ENCODE data around the gene FAM180A. TPM values are rescaled to one million over a fixed set of nuclear protein-coding genes. Genes with fewer than 3 reads are reported as not detected.
"Not testable (repeated sequence)": the region's sequence is repeated elsewhere in the genome, so short reads cannot be mapped to it uniquely, and the experiment has no call there.

The FAM180A gene
- total RNA-seq, 2 experiments from 2014 or later, result not detected

GRCh38 chr7:135743907-135744731 is 4.5 kb downstream of the FAM180A start:
- Mint-ChIP-seq H3K9me3 (no peaks in the 10 kb centered on the region), H3K27me3 (peaks cover 2% of the 10 kb centered on the region), H3K4me1 (no peaks in the 10 kb centered on the region), H3K27ac (no peak overlapping the region), H3K4me3 (no peak overlapping the region), H3K36me3 (ENCODE audit: low read depth) (no peaks in the 10 kb centered on the region)
- CTCF ChIA-PET, result interaction anchor here (1.1 kb wide), 1 partner anchor 28 kb away, joined by 4 read pairs; no protein-coding TSS in a partner anchor
- POLR2A ChIA-PET, result no interaction called here
- DNase-seq, result no peak

GRCh38 chr7:135742371-135742770 is 6.2 kb downstream of the FAM180A start:
- H3K36me3 Mint-ChIP-seq (ENCODE audit: low read depth), result no peaks in the 10 kb centered on the region
- peaks cover 2% of the 10 kb centered on the region for H3K27me3 Mint-ChIP-seq
- CTCF ChIA-PET, result interaction anchor here (1.1 kb wide), 1 partner anchor 35 kb away, joined by 3 read pairs; no protein-coding TSS in a partner anchor

GRCh38 chr7:135741905-135742304 is 6.7 kb downstream of the FAM180A start:
- no peak overlapping the region for H3K4me3 Mint-ChIP-seq
- DNase-seq, result no peak
- no peaks in the 10 kb centered on the region for H3K4me1 Mint-ChIP-seq
- no peaks in the 10 kb centered on the region for H3K9me3 Mint-ChIP-seq
- ChIA-PET CTCF (interaction anchor here (0.6 to 1.1 kb wide), 2 partner anchors 34 to 252 kb away, joined by 3 to 4 read pairs; no protein-coding TSS in a partner anchor), POLR2A (no interaction called here)
- no peaks in the 10 kb centered on the region for H3K36me3 Mint-ChIP-seq (ENCODE audit: low read depth)
- peaks cover 2% of the 10 kb centered on the region for H3K27me3 Mint-ChIP-seq
- H3K27ac Mint-ChIP-seq, result no peak overlapping the region

More at GRCh38 chr7:135742371-135742770, 6.2 kb downstream of the FAM180A start:
- Mint-ChIP-seq H3K4me3 (no peak overlapping the region), H3K27ac (no peak overlapping the region), H3K9me3 (no peaks in the 10 kb centered on the region), H3K4me1 (no peaks in the 10 kb centered on the region)
- POLR2A ChIA-PET, result no interaction called here
- no peak for DNase-seq

GRCh38 chr7:135740889-135741288 is 7.7 kb downstream of the FAM180A start:
- CTCF ChIA-PET, result no interaction called here
- H3K4me3 Mint-ChIP-seq, result no peak overlapping the region
- POLR2A ChIA-PET, result no interaction called here
- H3K27ac Mint-ChIP-seq, result no peak overlapping the region
- H3K4me1 Mint-ChIP-seq, result no peaks in the 10 kb centered on the region
- no peaks in the 10 kb centered on the region for H3K36me3 Mint-ChIP-seq (ENCODE audit: low read depth)
- H3K27me3 Mint-ChIP-seq, result peaks cover 2% of the 10 kb centered on the region
- H3K9me3 Mint-ChIP-seq, result no peaks in the 10 kb centered on the region
- no peak for DNase-seq

- not testable (repeated sequence) for H3K27me3 Mint-ChIP-seq
- CTCF ChIA-PET, result interaction anchor here (0.6 kb wide), 1 partner anchor 900 kb away, joined by 4 read pairs; no protein-coding TSS in a partner anchor
Measured at GRCh38 chr7:135737306-135737647, 11.3 kb downstream of the FAM180A start.

GRCh38 chr7:135736586-135737305 is 11.9 kb downstream of the FAM180A start:
- no peak overlapping the region for H3K4me3 Mint-ChIP-seq
- no peaks in the 10 kb centered on the region for H3K36me3 Mint-ChIP-seq (ENCODE audit: low read depth)
- H3K9me3 Mint-ChIP-seq, result no peaks in the 10 kb centered on the region
- no peak overlapping the region for H3K27ac Mint-ChIP-seq
- H3K4me1 Mint-ChIP-seq, result no peaks in the 10 kb centered on the region
- H3K27me3 Mint-ChIP-seq, result no peaks in the 10 kb centered on the region
- ChIA-PET CTCF (no interaction called here), POLR2A (no interaction called here)
- DNase-seq, result no peak

More at GRCh38 chr7:135737306-135737647, 11.3 kb downstream of the FAM180A start:
- POLR2A ChIA-PET; H3K4me1 Mint-ChIP-seq; H3K9me3 Mint-ChIP-seq; H3K4me3 Mint-ChIP-seq; H3K27ac Mint-ChIP-seq; DNase-seq; H3K36me3 Mint-ChIP-seq (ENCODE audit: low read depth): not testable (repeated sequence)

- Mint-ChIP-seq H3K4me3 (no peak overlapping the region), H3K27ac (no peak overlapping the region), H3K27me3 (peaks cover 5% of the 10 kb centered on the region), H3K4me1 (no peaks in the 10 kb centered on the region), H3K9me3 (no peaks in the 10 kb centered on the region), H3K36me3 (ENCODE audit: low read depth) (no peaks in the 10 kb centered on the region)
- DNase-seq, result no peak
- ChIA-PET CTCF (no interaction called here), POLR2A (no interaction called here)
Measured at GRCh38 chr7:135734343-135734689, 14.3 kb downstream of the FAM180A start.

GRCh38 chr7:135733603-135734342 is 14.8 kb downstream of the FAM180A start:
- no peaks in the 10 kb centered on the region for H3K4me1 Mint-ChIP-seq

GRCh38 chr7:135731131-135731530 is 17.5 kb downstream of the FAM180A start:
- H3K36me3 Mint-ChIP-seq (ENCODE audit: low read depth), result no peaks in the 10 kb centered on the region
- H3K27me3 Mint-ChIP-seq, result peaks cover 5% of the 10 kb centered on the region
- ChIA-PET POLR2A (no interaction called here), CTCF (no interaction called here)
- no peaks in the 10 kb centered on the region for H3K9me3 Mint-ChIP-seq
- no peak overlapping the region for H3K27ac Mint-ChIP-seq
- H3K4me1 Mint-ChIP-seq, result no peaks in the 10 kb centered on the region
- no peak overlapping the region for H3K4me3 Mint-ChIP-seq
- DNase-seq, result no peak

More at GRCh38 chr7:135733603-135734342, 14.8 kb downstream of the FAM180A start:
- H3K27me3 Mint-ChIP-seq, result peaks cover 5% of the 10 kb centered on the region
- no peak overlapping the region for H3K27ac Mint-ChIP-seq
- H3K36me3 Mint-ChIP-seq (ENCODE audit: low read depth), result no peaks in the 10 kb centered on the region
- H3K9me3 Mint-ChIP-seq, result no peaks in the 10 kb centered on the region
- H3K4me3 Mint-ChIP-seq, result no peak overlapping the region
- ChIA-PET CTCF (no interaction called here), POLR2A (no interaction called here)
- no peak for DNase-seq

GRCh38 chr7:135729230-135729629 is 19.4 kb downstream of the FAM180A start:
- CTCF ChIA-PET, result no interaction called here
- POLR2A ChIA-PET, result no interaction called here
- no peak for DNase-seq
- no peak overlapping the region for H3K27ac Mint-ChIP-seq
- H3K4me1 Mint-ChIP-seq, result no peaks in the 10 kb centered on the region
- H3K36me3 Mint-ChIP-seq (ENCODE audit: low read depth), result no peaks in the 10 kb centered on the region
- H3K9me3 Mint-ChIP-seq, result no peaks in the 10 kb centered on the region
- H3K27me3 Mint-ChIP-seq, result peaks cover 6% of the 10 kb centered on the region
- H3K4me3 Mint-ChIP-seq, result no peak overlapping the region

- Mint-ChIP-seq H3K4me3 (no peak within 1 kb of the TSS), H3K4me1 (no peaks in the 10 kb centered on the region), H3K9me3 (no peaks in the 10 kb centered on the region), H3K27me3 (peaks cover 6% of the 10 kb centered on the region), H3K27ac (no peak within 1 kb of the TSS), H3K36me3 (ENCODE audit: low read depth) (no peaks in the 10 kb centered on the region)
- no peak for DNase-seq
- CTCF ChIA-PET, result no interaction called here
- POLR2A ChIA-PET, result no interaction called here
Measured at GRCh38 chr7:135728136-135728669, 20.4 kb downstream of the FAM180A start, which contains the start of gene SLC13A4. TSS of gene SLC13A4 (minus strand) at chr7:135728186. CDS start at chr7:135727496, 690 bp downstream.

GRCh38 chr7:135726911-135727673 is 21.5 kb downstream of the FAM180A start:
- ChIA-PET POLR2A (no interaction called here), CTCF (interaction anchor here (0.8 kb wide), 1 partner anchor 11 kb away, joined by 3 read pairs; no protein-coding TSS in a partner anchor)
- H3K36me3 Mint-ChIP-seq (ENCODE audit: low read depth), result no peaks in the 10 kb centered on the region
- H3K4me3 Mint-ChIP-seq, result no peak overlapping the region
- H3K9me3 Mint-ChIP-seq, result no peaks in the 10 kb centered on the region
- H3K27ac Mint-ChIP-seq, result no peak overlapping the region
- H3K4me1 Mint-ChIP-seq, result no peaks in the 10 kb centered on the region
- no peak for DNase-seq
- H3K27me3 Mint-ChIP-seq, result peaks cover 6% of the 10 kb centered on the region

Data from activated CD4-positive, alpha-beta T cell treated with anti-CD3 and anti-CD28 coated beads, Interleukin-2, amount 10 ng/mL, durations not matched to agents 7 days and 5 days (primary cell).